ENCODE data around the gene KLK12. TPM values are rescaled to one million over a fixed set of nuclear protein-coding genes. Genes with fewer than 3 reads are reported as not detected.

Gene KLK12
- total and polyA plus RNA-seq, 2 donors (not counting 3 experiments of a cell fraction or from before 2014, with no cell fraction given) = not detected

DNA sequence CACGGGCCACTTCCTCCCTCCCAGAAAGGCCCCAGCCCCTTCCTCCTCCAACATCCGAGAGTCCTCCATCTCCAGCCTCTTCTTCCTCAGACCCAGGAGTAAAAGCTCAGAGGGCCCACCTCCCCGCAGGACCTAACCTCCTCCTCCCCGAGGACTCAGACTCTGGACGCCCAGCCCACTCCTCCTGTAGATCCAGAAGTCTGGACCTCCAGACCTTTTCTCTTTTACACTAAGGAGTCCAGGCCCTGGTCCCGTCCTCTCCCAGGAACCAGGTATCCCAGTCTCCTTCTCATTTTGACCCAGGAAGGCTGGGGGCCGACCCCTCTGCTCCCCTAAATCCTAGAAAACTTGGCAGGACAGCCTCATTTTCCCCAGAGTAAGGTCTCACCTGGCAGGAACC is 31.5 kb downstream of the KLK12 start:
- FAIRE-seq (no peak), DNase-seq (ENCODE audit: low read depth, low spot score) (no peak)
- intact Hi-C loops (cut with micrococcal nuclease) (no loop called here), dilution Hi-C loops (cut with MboI; ENCODE audit: extremely low pct_ligation_motif_present, low sequenced_read_pairs) (no loop called here)
- Histone ChIP-seq H2AFZ (ENCODE audit: low read depth, low read length) (no peak overlapping the region), H3K27me3 (ENCODE audit: control insufficient read depth in 2 of 2, insufficient read depth in 2 of 2, low read length in 2 of 2) (no peaks in the 10 kb centered on the region), H3K9ac (replicated peaks; ENCODE audit: extremely low read depth, insufficient read depth, low read length) (no peak overlapping the region), H3K4me3 (replicated peaks in 1 of 3; ENCODE audit: insufficient read depth in 1 of 3, low read depth in 1 of 3, low read length in 3 of 3) (no peak overlapping the region), H3K79me2 (ENCODE audit: control insufficient read depth, insufficient read depth, low read length) (no peaks in the 10 kb centered on the region), H3K4me2 (ENCODE audit: insufficient read depth, low read length) (no peak overlapping the region), H3K4me1 (ENCODE audit: control insufficient read depth, extremely low read depth, insufficient read depth, low read length) (no peaks in the 10 kb centered on the region), H3K9me3 (replicated peaks; ENCODE audit: control insufficient read depth, insufficient read depth, low read length) (no peaks in the 10 kb centered on the region), H3K36me3 (ENCODE audit: control insufficient read depth in 2 of 2, extremely low read depth in 1 of 2, insufficient read depth in 2 of 2, low read length in 2 of 2) (no peaks in the 10 kb centered on the region), H3K9me1 (replicated peaks; ENCODE audit: control insufficient read depth, extremely low read depth, insufficient read depth, low read length) (no peaks in the 10 kb centered on the region), H3K27ac (ENCODE audit: insufficient read depth, low read depth, low read length) (no peak overlapping the region), H4K20me1 (replicated peaks; ENCODE audit: control insufficient read depth, extremely low read depth, insufficient read depth, low read length) (no peaks in the 10 kb centered on the region)
- POLR2A ChIA-PET = no interaction called here
- CTCF ChIA-PET = no interaction called here
- TF ChIP-seq MYC (IDR thresholded peaks at IDR 0.05; ENCODE audit: low read depth, low read length) (no peak), POLR2A (IDR thresholded peaks at IDR 0.05; ENCODE audit: low read depth, low read length) (no peak), EZH2 (IDR thresholded peaks at IDR 0.05; ENCODE audit: borderline replicate concordance, low read depth, low read length, severe bottlenecking) (no peak)
- BruUV-seq (replicated peaks) = no TSS peak

DNA sequence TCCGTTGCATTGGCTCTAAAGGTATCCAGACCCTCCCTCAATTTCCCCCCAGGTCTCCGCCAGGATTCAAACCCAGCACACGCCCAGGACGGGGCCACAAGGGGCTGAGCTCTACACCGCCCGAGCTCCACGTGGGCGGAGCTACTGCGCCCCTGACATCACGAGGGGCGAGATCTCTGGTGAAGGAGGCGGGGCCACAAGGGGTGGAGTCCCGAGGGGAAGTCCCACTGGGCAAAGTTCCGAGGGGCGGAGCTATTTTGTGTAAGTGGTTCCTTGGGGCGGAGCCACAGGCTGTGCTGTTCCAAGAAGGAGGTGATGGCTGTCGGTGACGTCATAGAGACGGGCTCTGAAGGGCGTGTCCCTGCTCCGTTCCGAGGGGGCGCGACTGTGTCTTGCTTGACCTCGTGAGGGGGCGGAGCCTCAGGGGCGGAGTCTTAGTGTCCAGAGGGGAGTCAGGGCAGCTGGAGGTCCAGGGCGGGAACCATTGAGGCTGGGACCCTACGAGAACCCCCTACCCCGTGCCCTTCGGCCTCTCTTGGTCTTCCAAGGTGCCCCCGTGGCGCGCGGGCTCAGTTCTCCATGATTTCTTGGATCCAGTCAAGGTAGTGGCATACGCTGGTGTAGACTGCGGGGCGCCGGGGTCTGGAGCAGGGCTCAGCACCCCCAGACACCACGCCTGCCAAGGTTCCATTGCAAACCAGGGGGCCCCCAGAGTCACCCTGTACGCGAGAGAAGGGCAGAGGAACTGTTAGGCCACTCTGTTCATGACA is 32.1 kb downstream of the KLK12 start:
- H3K9ac ChIP-seq (replicated peaks; ENCODE audit: extremely low read depth, insufficient read depth, low read length) = no peak overlapping the region

More for the DNA sequence above, 32.1 kb downstream of the KLK12 start:
- Histone ChIP-seq H3K4me1 (ENCODE audit: control insufficient read depth, extremely low read depth, insufficient read depth, low read length) (no peaks in the 10 kb centered on the region), H3K9me3 (replicated peaks; ENCODE audit: control insufficient read depth, insufficient read depth, low read length) (no peaks in the 10 kb centered on the region), H3K27ac (ENCODE audit: insufficient read depth, low read depth, low read length) (no peak overlapping the region), H3K27me3 (ENCODE audit: control insufficient read depth in 2 of 2, insufficient read depth in 2 of 2, low read length in 2 of 2) (no peaks in the 10 kb centered on the region), H2AFZ (ENCODE audit: low read depth, low read length) (no peak overlapping the region), H3K79me2 (ENCODE audit: control insufficient read depth, insufficient read depth, low read length) (no peaks in the 10 kb centered on the region), H3K4me2 (ENCODE audit: insufficient read depth, low read length) (no peak overlapping the region), H3K4me3 (replicated peaks in 1 of 3; ENCODE audit: insufficient read depth in 1 of 3, low read depth in 1 of 3, low read length in 3 of 3) (no peak overlapping the region), H3K36me3 (ENCODE audit: control insufficient read depth in 2 of 2, extremely low read depth in 1 of 2, insufficient read depth in 2 of 2, low read length in 2 of 2) (no peaks in the 10 kb centered on the region), H3K9me1 (replicated peaks; ENCODE audit: control insufficient read depth, extremely low read depth, insufficient read depth, low read length) (no peaks in the 10 kb centered on the region), H4K20me1 (replicated peaks; ENCODE audit: control insufficient read depth, extremely low read depth, insufficient read depth, low read length) (no peaks in the 10 kb centered on the region)
- DNase-seq (ENCODE audit: low read depth, low spot score) = no peak
- POLR2A ChIA-PET = no interaction called here
- no TSS peak for BruUV-seq (replicated peaks)
- no peak for TF ChIP-seq FOS (IDR thresholded peaks at IDR 0.05; ENCODE audit: borderline replicate concordance, insufficient read depth, low read length)
- no peak for TF ChIP-seq POLR2AphosphoS5 (IDR thresholded peaks at IDR 0.05; ENCODE audit: insufficient read depth, low read depth, low read length)
- no peak for FAIRE-seq
- CTCF ChIA-PET = interaction anchor here (1.0 kb wide), 1 partner anchor 18 kb away, joined by 3 read pairs; no protein-coding TSS in a partner anchor
- intact Hi-C loops (cut with micrococcal nuclease) (no loop called here), dilution Hi-C loops (cut with MboI; ENCODE audit: extremely low pct_ligation_motif_present, low sequenced_read_pairs) (no loop called here)

Data from endothelial cell of umbilical vein (primary cell).